ENCODE data around the gene SYT1. TPM values are rescaled to one million over a fixed set of nuclear protein-coding genes. Genes with fewer than 3 reads are reported as not detected.

The SYT1 gene
- total and polyA plus RNA-seq, 2 of the 8 experiments (the other 6 are each of a cell fraction or from before 2014, with no cell fraction given), result 11.0 to 34.6 TPM

- Histone ChIP-seq H2BK120ac (replicated peaks; ENCODE audit: low read depth, low read length) (no peak overlapping the region), H2BK20ac (ENCODE audit: low read length) (no peak overlapping the region), H2AFZ (ENCODE audit: low read length) (0 out of 2 replicates have a peak overlapping the region, but pooled peaks have one; percentile 28), H3K4me1 (replicated peaks in 1 of 4; ENCODE audit: control insufficient read depth in 3 of 4, insufficient read depth in 4 of 4, low read length in 3 of 4) (no peaks in the 10 kb centered on the region), H4K20me1 (replicated peaks in 1 of 2; ENCODE audit: control insufficient read depth in 1 of 2, insufficient read depth in 2 of 2, low read length in 2 of 2) (no peaks in the 10 kb centered on the region), H3K36me3 (ENCODE audit: control insufficient read depth in 2 of 4, insufficient read depth in 4 of 4, low read length in 3 of 4) (no peaks in the 10 kb centered on the region), H3K14ac (ENCODE audit: insufficient read length) (no peak overlapping the region), H3K9me3 (ENCODE audit: insufficient read depth in 2 of 2, low read depth in 1 of 2, low read length in 1 of 2) (no peaks in the 10 kb centered on the region), H3K18ac (ENCODE audit: extremely low read depth, low read length) (no peak overlapping the region), H2AK5ac (ENCODE audit: low read depth, low read length) (no peak overlapping the region), H3K56ac (replicated peaks; ENCODE audit: insufficient read length, low read depth, low read length) (no peak overlapping the region), H4K91ac (replicated peaks; ENCODE audit: insufficient read length, low read length) (no peak overlapping the region), H3K4me3 (ENCODE audit: extremely low read depth in 1 of 4, insufficient read depth in 2 of 4, low read depth in 3 of 4, low read length in 4 of 4) (no peak overlapping the region), H3K79me1 (ENCODE audit: low read depth, low read length) (no peaks in the 10 kb centered on the region), H3K23me2 (ENCODE audit: low read depth, low read length) (no peaks in the 10 kb centered on the region), H4K8ac (ENCODE audit: extremely low read depth, insufficient read depth, low read length) (no peak overlapping the region), H3K4me2 (ENCODE audit: insufficient read depth in 1 of 2, low read depth in 2 of 2, low read length in 2 of 2) (no peak overlapping the region), H3K4ac (replicated peaks; ENCODE audit: insufficient read length, low read depth, low read length) (no peak overlapping the region), H3K79me2 (ENCODE audit: control insufficient read depth in 1 of 2, insufficient read depth in 2 of 2, low read length in 2 of 2) (no peaks in the 10 kb centered on the region), H3K27ac (ENCODE audit: low read depth, low read length) (no peak overlapping the region), H3K9ac (replicated peaks in 1 of 4; ENCODE audit: extremely low read depth in 1 of 4, low read depth in 3 of 4, low read length in 3 of 4) (no peak overlapping the region), H4K5ac (ENCODE audit: insufficient read length, low read depth, low read length) (no peak overlapping the region), H3K27me3 (replicated peaks in 1 of 4; ENCODE audit: control insufficient read depth in 3 of 4, extremely low read depth in 1 of 4, insufficient read depth in 3 of 4, low read length in 3 of 4) (no peaks in the 10 kb centered on the region), H2BK15ac (ENCODE audit: low read length) (no peak overlapping the region), H2BK5ac (ENCODE audit: low read depth, low read length) (no peak overlapping the region), H2BK12ac (ENCODE audit: low read depth, low read length) (no peak overlapping the region), H3K23ac (ENCODE audit: insufficient read length) (no peak overlapping the region)
- TF ChIP-seq POLR2AphosphoS5 (IDR thresholded peaks at IDR 0.05; ENCODE audit: low read depth, low read length) (no peak), SIX5 (IDR thresholded peaks at IDR 0.05; ENCODE audit: low read depth, low read length) (peak; percentile 50)
- ChIA-PET CTCF (ENCODE audit: partially characterized antibody) (interaction anchor here (0.8 kb wide), 1 partner anchor 45 kb away, joined by 5 read pairs; no protein-coding TSS in a partner anchor), POLR2A (ENCODE audit: partially characterized antibody) (no interaction called here)
- FAIRE-seq, result peak; percentile 88
- 48% methylated on average over 5 of the region's 5 CpGs; no CpG with 5 or more reads in 1 of the 2 experiments for WGBS, 2 experiments (ENCODE audit: extremely low coverage in 1 of 2, insufficient coverage in 1 of 2, insufficient read length in 1 of 2, insufficient replicate concordance in 2 of 2, low coverage in 1 of 2, low lambda C conversion rate in 2 of 2, missing lambda C conversion rate in 1 of 2)
- DNase-seq (ENCODE audit: low read depth in 1 of 2, low spot score in 2 of 2), result no peak
Observed at GRCh38 chr12:78818487-78818886, 46.1 kb upstream of the SYT1 start.

All from H1 (cell line).